ENCODE measurements around the gene C14orf132.

C14orf132 gene

GRCh38 chr14:96102081-96102856, 63.1 kb downstream of the C14orf132 start:
- no peak for DNase-seq

GRCh38 chr14:96103075-96103474, 63.9 kb downstream of the C14orf132 start:
- DNase-seq, result no peak

- DNase-seq, result no peak
Measured at GRCh38 chr14:96103560-96104460, 64.6 kb downstream of the C14orf132 start.

- peak; percentile 79 for DNase-seq
Measured at GRCh38 chr14:96104469-96105057, 65.4 kb downstream of the C14orf132 start.

GRCh38 chr14:96105089-96105925, 66.1 kb downstream of the C14orf132 start:
- no peak for DNase-seq

GRCh38 chr14:96105926-96106441, 66.8 kb downstream of the C14orf132 start:
- DNase-seq, result no peak

- no peak for DNase-seq
Measured at GRCh38 chr14:96106891-96107290, 67.7 kb downstream of the C14orf132 start.

GRCh38 chr14:96108061-96108795, 69.1 kb downstream of the C14orf132 start:
- no peak for DNase-seq

GRCh38 chr14:96108911-96109310, 69.7 kb downstream of the C14orf132 start:
- no peak for DNase-seq

- DNase-seq, result no peak
Measured at GRCh38 chr14:96109596-96110355, 70.6 kb downstream of the C14orf132 start.

- no peak for DNase-seq
Measured at GRCh38 chr14:96112032-96112431, 72.9 kb downstream of the C14orf132 start.

- DNase-seq, result no peak
Measured at GRCh38 chr14:96114002-96114401, 74.8 kb downstream of the C14orf132 start.

GRCh38 chr14:96117101-96117897, 78.1 kb downstream of the C14orf132 start:
- no peak for DNase-seq

- no peak for DNase-seq
Measured at GRCh38 chr14:96117960-96118359, 78.8 kb downstream of the C14orf132 start.

- no peak for DNase-seq
Measured at GRCh38 chr14:96118391-96118790, 79.2 kb downstream of the C14orf132 start.

GRCh38 chr14:96119947-96120346, 80.8 kb downstream of the C14orf132 start:
- no peak for DNase-seq

GRCh38 chr14:96120392-96120791, 81.2 kb downstream of the C14orf132 start:
- DNase-seq, result no peak

- DNase-seq, result no peak
Measured at GRCh38 chr14:96120941-96121340, 81.8 kb downstream of the C14orf132 start.

GRCh38 chr14:96121660-96122395, 82.7 kb downstream of the C14orf132 start:
- DNase-seq, result no peak

All from femur (tissue), 1 donor.